HG03108 (cell line): ENCODE results near the gene RAB3A.

Experiments used
- ATAC-seq: cut with Tn5 transposase; IDR thresholded peaks from one replicate; pipeline ENCODE4 v1.9.1; 2021; ENCODE audit warnings: moderate library complexity; ENCODE audit not compliant: unreplicated experiment

Gene RAB3A, protein sequence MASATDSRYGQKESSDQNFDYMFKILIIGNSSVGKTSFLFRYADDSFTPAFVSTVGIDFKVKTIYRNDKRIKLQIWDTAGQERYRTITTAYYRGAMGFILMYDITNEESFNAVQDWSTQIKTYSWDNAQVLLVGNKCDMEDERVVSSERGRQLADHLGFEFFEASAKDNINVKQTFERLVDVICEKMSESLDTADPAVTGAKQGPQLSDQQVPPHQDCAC

DNA sequence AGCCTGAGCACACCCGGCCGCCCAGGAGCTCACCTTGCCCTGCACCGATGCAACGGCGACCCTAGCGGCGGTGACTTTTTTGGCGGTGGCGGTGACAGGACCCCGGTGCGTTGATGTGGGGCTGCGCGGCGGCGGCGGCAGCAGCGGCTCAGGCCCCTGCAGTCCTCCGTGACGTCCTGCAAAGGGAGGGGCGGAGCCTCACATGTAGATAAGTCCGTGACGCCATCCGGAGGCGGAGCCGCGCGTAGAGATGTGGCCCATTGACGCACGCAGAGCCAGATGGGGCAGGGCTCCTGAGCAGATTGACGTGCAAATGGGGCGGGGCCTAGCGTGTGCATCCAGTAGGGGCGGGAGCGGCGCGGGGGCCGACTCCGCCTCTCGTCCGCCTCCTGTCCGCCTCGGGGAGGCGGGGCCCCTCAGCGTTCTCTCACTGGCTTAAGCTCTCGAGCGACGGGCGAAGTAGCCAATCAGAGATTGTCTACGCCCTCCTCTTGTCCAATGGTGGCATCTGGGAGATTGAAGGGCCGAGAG is at the start of gene RAB3A:
Gene RAB3A (minus strand): TSS at position 180 of the 531 bp plus-strand sequence. CDS start 1,302 bp downstream, outside the sequence.
- ATAC-seq = peak; percentile 88

DNA sequence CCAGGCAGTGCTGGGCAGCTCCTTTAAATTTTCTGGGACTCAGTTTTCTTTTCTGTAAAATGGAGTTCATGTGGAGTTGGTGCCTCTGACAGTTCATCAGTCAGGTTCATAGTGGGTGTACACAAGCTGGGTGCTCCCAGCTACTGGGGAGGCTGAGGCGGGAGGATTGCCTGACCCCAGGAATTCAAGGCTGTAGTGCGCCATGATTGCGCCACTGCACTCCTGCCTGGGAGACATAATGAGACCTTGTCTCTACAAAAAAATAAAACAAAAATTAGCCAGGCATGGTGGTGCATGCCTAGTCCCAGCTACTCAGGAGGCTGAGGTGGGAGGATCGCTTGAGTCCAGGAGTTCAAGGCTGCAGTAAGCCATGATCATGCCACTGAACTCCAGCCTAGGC is 49.3 kb upstream of the RAB3A start:
- ATAC-seq = no peak

DNA sequence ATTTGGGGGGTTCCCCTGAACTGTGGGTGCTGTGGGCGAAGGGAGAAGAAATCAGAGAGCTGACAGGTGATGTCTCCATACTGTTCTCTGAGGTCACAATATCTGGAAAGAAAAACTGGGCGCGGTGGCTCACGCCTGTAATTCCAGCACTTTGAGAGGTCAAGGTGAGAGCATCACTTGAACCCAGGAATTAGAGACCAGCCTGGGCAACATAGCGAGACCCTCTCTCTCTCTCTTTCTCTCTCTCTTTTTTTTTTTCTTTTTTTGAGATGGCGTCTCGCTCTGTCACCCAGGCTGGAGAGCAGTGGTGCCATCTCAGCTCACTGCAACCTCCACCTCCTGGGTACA is 48.5 kb upstream of the RAB3A start:
- no peak for ATAC-seq

DNA sequence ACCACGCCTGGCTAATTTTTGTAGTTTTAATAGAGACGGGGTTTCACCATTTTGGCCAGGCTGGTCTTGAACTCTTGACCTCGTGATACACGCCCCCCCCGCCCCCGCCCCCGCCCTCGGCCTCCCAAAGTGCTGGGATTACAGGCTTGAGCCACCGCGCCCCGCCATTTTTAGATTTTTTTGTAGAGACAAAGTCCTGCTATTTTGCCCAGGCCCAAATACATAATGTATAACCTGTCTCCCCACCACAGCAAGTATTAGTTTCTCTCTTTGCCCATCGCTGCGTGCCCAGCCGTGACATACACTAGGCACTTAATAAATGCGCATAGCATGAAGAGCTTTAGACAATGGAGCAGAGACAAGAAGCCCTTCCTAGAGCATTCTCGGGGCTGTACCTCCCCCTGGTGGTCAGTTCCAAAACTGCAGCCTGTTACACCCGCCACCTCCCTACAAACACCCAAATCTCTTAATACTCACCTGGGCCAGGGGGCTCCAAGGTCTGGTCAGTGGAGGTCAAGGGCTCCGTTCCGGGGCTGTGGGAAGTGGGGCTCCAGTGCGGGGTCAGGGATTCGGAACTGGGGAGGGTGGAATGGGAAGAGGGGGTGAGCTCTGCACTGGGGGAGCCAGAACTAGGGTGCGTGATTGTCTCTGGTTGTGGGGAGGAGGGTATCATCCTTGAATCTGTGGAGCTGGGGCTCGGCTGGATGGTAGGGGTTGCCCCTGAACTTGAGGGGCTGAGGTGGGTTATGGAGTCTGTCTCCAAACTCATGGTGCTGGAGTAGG is 47.9 kb upstream of the RAB3A start:
- ATAC-seq = no peak

DNA sequence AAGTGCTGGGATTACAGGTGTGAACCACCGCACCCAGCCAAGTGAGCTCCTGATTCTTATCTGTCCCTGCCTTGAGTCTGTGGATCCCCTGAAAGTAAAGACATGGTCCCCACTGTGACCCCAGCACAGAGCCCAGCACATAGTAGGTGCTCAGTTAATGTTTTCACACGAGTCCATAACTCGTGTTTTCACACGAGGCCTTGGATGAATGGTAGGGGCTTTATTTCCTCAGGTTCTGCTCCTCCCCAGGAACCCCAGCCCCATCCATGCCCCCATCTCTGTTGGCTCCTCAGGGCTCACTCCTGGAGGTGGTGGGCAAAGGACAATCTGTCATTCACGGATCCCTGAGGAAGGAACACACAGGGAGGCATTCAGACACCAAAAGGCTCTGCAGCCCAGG is 46.0 kb upstream of the RAB3A start:
- no peak for ATAC-seq

GRCh38 chr19:18245297-18245696 is 41.5 kb upstream of the RAB3A start:
- ATAC-seq = no peak

DNA sequence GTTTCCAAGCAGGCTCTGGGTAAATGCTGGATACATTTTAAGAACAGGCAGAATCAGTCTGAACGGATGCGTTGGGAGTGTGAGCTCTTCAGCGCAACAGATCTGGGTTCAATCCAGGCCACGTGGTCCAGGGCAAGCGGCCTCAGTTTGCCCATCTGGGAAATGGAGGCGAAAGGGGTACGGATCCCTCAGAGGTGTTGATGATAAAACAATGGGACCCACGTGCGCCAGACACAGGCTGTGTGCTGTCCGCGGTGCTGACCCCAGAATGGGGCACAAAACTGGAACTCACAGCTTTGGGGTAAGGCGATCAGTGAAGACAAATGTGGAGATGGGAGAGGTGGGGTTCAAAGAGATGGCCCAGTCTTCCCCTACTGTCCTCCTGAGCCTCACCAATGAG is 35.5 kb upstream of the RAB3A start:
- no peak for ATAC-seq

DNA sequence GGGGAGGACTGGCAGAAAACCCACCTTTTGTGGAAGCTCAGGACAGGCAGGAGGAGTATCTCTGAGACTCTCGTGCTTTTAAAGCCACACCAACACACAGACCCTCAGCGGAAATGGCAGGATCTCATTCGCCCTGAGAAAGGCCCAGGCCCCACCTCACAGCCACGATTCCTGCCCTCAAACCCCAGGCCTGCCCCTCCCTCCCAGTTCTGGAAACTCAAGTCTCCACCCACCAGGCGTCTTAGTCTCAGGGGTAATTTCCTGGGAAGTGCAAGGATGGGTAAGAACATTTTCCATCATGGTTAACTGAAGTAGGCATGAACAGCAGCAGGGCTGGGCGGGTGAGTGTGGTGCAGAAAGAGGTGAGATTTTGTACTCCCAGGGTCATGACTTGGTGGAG is 30.4 kb upstream of the RAB3A start:
- ATAC-seq = no peak

GRCh38 chr19:18233224-18233825 is 29.5 kb upstream of the RAB3A start:
- ATAC-seq = no peak

DNA sequence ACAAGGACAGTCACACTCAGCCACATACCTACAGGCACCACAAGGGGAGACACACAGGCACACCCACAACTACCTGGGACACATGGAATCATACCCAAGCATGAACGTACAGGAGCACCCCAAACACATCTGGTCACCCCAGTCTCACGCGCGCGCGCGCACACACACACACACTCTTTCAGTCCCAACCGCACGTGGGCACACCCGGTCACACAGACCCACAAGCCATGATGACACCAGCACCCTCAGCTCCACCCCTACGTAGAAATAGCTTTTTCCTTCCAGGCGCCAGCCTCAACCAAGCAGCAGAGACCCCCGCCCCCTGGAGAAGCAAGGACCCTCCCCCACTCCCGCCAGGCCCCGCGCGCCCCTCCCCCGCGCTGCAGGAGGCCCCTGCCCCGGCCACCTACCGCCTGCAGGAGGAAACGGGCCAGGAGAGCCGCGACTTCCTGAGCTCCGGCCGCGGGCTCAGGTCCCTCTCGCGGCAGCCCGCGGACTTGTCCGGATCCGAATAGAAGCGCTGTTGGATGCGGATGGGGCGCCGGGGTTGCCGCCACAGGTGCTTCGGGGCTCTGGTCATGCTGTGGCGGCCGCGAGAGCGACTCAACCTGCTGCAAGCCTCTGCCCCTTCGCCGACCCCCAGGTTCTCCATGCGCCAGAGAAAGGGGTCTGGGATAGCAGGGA is 28.8 kb upstream of the RAB3A start:
- ATAC-seq = no peak

DNA sequence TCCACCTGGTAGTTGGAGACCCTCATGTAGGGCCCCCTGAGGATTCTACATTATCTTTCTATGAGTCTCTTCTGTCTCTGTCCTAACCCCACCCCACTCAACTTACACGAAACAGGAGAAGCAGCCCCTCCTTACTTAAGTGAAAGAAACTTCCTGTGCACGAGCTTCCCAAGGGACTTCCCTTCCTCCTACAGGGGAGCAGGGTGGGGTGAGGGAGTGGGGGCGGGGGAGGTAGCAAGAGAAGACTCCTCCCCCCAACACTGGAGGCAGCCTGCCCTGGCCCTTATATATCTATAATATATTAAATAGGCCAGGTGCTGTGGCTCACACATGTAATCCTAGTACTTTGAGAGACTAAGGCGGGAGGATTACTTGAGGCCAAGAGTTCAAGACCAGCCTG is 27.9 kb upstream of the RAB3A start:
- ATAC-seq = no peak

GRCh38 chr19:18230941-18231734 is 27.3 kb upstream of the RAB3A start:
- ATAC-seq = no peak

DNA sequence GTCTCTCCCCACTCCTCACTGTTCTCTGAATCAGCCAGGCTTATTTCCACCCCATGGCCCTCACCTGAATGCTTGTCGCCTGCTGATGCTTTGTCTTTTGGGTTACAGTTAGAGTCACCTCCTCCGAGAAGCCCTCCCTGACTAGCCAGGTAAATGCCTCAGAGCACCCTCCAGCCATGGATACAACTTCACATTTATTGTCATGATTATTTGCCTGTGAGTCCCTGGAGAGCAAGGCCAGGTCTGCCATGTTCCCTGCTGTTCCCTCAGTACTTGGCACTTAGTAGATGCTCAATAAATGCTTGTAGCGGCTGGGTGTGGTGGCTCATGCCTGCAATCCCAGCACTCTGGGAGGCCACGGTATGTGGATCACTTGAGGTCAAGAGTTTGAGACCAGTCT is 26.1 kb upstream of the RAB3A start:
- no peak for ATAC-seq

DNA sequence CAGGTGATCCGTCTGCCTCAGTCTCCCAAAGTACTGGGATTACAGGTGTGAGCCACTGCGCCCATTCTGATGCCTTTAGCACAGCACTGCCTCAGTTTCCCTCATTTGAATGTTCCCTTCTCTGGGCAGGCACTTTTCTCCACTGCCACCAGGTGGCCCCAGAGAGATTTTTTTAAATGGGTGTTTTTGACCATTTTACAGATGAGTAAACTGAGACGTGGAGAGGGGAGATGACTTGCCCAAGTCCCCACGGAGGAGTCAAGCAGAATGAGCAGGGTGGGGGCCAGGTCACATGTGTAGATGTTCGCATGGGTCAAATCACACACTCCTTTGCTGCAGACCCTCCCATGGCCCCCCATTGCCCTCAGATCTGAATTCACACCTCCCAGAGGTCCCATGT is 25.6 kb upstream of the RAB3A start:
- no peak for ATAC-seq

DNA sequence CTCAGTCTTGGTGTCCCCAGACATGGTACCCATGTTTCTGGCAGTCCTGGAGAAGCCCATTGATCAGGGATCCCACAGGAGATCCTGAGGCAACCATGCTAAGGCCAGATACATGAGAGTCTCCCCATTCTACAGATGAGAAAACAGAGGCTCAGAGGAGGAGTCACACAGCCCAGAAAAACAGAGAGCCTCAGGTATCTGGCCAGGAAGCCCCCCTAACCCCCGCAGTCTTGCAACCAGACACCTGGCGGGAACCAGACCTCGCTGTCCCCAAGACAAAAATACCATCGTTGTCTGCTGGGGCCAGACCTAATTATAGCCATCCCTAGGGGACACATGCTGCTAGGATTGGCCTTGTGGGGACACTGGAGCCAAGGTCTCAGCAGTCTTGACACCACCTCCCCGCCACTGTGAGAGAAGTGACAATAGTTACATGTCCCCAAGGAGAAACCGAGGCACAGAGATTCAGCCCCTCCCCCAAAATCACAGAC is 24.0 kb upstream of the RAB3A start:
- no peak for ATAC-seq

- ATAC-seq = no peak
Observed at GRCh38 chr19:18226956-18227780, 23.3 kb upstream of the RAB3A start.

DNA sequence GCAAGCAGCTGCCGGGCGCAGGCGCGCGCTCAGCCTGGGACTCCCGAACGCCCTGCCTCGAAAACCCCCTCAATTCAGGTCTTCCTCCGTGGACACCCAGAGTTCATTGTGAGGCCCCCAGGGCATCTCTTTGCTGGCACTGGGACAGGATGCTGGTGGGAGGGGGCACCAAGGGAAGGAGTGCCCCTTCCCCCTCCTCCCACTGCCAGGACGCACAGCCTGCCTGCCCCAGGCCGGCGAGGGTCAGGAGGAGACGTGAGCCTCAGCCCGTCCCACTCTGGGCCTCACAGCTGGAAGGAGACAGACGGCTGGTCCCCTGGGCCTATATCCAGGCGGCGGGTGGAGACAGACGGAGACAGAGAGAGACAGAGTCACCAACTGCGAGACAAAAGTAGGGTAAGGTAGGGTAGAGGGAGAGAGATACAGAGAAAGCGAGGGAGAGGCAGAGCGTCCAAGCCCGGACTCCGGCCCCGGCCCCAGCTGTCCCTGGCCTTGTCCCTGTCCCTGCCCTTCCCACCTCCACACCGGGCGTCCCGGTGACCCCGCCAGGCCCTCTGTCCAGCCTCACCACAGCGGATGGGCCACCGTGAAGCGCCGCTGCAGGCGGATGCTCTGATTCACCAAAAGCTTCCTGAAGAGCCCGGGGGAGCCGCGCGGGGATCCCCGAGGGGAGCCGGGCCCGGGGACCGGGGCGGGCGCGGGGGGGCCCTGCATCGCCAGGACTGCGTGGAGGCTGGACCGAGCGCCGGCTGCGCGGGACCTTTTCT is 22.0 kb upstream of the RAB3A start, which contains the start of gene PDE4C:
Gene PDE4C (minus strand): TSS at position 737 of the 767 bp plus-strand sequence. CDS start 23 bp downstream, at position 714.
- no peak for ATAC-seq

DNA sequence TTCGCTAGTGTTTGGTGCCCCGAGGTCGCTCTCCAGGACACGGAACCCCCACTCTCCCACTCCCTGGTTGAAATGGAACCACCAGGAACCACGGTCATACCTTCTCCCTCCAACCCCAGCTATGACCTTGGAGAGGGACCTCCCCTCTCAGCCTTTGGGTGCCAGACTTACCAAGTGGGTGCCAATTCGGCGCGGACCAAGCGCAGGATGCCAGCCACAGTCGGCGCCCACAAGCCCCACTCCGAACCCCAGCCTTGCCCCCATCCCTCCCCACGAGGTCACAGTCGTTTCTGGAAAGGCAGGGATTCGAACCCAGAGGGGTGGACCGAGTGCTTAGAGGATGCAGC is 21.5 kb upstream of the RAB3A start:
- ATAC-seq = no peak
